Right lobe of liver (tissue), 4 donors: Measurements from ENCODE around the gene CLDN5.

ENCODE experiments used
- POLR2A ChIP-seq: fragments of 450-650 bp; IDR thresholded peaks from one replicate; pipeline ENCODE4 v1.6.1; 2017; ENCODE audit warnings: antibody characterized with exemption, mild to moderate bottlenecking
- TF ChIP-seq, protein P1 (sequence below), 4 donors: fragments of 200-600 bp in 3 of 4; fragments of 450-650 bp in 1 of 4; IDR thresholded peaks; one replicate each; pipeline versions ENCODE4 v1.5.1 to v1.8.0; 2016 to 2022; ENCODE audit warnings: antibody characterized with exemption in 4 of 4, mild to moderate bottlenecking in 2 of 4
- donor health status: DM: no; HTN: no; CAD: no.
- donor health status: DM: no; HTN: no; CAD: no.
- donor health status: DM: no; HTN: yes; CAD: no.

DNA sequence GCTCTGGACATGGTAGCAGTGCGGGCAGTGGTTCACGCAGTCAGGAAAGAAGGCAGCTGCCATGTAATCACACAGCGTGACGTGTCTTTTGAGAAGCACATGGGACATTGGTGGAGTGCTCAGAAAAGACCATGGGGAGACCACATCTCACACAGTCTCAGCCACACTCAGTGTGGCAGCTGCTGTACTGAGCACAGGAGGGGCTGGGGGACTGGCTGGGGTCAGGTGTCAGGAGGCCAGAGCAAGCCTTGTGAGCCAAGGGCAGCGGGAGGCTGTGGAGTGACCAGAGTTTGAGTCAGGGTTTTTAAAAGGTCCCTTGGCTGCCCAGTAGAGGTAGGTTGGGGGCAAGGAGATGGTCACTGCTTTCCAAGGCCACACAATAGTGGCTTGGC, 18.5 kb downstream of the CLDN5 start:
- no peak for TF ChIP-seq POLR2A
- TF ChIP-seq, protein P1, sequence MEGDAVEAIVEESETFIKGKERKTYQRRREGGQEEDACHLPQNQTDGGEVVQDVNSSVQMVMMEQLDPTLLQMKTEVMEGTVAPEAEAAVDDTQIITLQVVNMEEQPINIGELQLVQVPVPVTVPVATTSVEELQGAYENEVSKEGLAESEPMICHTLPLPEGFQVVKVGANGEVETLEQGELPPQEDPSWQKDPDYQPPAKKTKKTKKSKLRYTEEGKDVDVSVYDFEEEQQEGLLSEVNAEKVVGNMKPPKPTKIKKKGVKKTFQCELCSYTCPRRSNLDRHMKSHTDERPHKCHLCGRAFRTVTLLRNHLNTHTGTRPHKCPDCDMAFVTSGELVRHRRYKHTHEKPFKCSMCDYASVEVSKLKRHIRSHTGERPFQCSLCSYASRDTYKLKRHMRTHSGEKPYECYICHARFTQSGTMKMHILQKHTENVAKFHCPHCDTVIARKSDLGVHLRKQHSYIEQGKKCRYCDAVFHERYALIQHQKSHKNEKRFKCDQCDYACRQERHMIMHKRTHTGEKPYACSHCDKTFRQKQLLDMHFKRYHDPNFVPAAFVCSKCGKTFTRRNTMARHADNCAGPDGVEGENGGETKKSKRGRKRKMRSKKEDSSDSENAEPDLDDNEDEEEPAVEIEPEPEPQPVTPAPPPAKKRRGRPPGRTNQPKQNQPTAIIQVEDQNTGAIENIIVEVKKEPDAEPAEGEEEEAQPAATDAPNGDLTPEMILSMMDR (IDR thresholded peaks at IDR 0.05) = no peak
